ENCODE data around the gene KPNA3.

DNA sequence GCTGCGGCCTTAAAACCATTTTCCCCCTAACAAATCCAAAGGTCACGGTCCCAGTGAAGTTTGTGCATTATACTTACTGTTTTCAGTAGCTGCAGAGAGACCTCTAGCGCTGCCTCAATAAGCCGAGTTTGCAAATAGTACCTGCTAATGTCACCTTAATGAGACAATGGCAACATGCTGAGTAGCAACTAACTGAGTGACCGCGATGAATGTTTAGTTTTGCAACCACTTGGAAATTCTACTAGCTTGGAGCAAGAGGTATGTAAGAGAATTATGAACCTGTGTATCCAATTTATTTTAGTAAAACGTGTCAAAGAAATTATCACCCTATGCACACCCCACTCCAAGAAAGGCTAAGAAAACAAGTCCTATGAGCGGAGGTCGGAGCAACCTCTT is 1.2 kb downstream of the KPNA3 start:
- TF ChIP-seq, protein P1, sequence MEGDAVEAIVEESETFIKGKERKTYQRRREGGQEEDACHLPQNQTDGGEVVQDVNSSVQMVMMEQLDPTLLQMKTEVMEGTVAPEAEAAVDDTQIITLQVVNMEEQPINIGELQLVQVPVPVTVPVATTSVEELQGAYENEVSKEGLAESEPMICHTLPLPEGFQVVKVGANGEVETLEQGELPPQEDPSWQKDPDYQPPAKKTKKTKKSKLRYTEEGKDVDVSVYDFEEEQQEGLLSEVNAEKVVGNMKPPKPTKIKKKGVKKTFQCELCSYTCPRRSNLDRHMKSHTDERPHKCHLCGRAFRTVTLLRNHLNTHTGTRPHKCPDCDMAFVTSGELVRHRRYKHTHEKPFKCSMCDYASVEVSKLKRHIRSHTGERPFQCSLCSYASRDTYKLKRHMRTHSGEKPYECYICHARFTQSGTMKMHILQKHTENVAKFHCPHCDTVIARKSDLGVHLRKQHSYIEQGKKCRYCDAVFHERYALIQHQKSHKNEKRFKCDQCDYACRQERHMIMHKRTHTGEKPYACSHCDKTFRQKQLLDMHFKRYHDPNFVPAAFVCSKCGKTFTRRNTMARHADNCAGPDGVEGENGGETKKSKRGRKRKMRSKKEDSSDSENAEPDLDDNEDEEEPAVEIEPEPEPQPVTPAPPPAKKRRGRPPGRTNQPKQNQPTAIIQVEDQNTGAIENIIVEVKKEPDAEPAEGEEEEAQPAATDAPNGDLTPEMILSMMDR (conservative IDR thresholded peaks at IDR 0.05; ENCODE audit: low read depth, low read length), result peak; percentile 28; the same call in 1 of the 2 replicates
- TF ChIP-seq EZH2phosphoT487 (IDR thresholded peaks at IDR 0.05; ENCODE audit: borderline replicate concordance, low read length), result no peak
